NCI-H82 treated with DMSO at 0.1 percent for 48 hours (cell line): Measurements from ENCODE around the gene NFE2L2.
A peak's percentile ranks its signal among the peaks of the same experiment; 100 is the strongest.
"Not testable (repeated sequence)": the region's sequence is repeated elsewhere in the genome, so short reads cannot be mapped to it uniquely, and the experiment has no call there.

Experiments
- DNase-seq: peaks from one replicate; lab custom pipeline; 2025; ENCODE audit not compliant: unreplicated experiment; lab: John Stamatoyannopoulos, UW

Gene NFE2L2

DNA sequence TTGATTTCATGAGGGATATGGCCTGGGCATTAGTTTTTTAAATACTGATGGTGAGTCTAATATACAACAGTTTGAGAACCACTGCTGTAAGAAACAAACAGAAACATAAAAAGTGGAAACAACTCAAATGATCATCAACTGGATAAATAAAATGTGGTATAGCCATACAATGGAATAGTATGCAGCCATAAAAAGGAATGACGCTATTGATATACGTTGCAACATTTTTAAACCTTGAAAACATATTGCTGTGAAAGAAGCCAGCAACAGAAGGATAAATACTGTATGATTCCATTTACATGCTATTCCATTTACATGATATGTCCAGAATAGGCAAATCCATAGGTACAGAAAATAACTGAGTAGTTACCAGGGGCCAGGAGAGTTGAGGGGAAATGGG, 6.5 kb downstream of the NFE2L2 start:
- DNase-seq = no peak

DNA sequence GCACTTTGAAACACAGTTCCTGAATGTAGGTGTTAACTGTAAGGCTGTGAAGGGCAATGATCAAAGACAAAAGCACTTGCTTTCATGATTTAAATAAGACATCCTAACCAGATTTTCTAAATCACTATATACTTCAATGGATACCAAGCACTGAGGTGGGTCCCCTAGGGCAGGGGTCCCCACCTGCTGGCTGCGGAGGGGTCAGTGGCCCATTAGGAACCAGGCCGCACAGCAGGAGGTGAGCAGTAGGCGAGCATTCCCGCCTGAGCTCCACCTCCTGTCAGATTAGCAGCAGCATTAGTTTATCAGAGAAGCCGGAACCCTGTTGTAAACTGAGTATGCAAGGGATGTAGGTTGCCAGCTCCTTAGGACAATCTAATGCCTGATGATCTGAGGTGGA, 7.1 kb downstream of the NFE2L2 start:
- no peak for DNase-seq

DNA sequence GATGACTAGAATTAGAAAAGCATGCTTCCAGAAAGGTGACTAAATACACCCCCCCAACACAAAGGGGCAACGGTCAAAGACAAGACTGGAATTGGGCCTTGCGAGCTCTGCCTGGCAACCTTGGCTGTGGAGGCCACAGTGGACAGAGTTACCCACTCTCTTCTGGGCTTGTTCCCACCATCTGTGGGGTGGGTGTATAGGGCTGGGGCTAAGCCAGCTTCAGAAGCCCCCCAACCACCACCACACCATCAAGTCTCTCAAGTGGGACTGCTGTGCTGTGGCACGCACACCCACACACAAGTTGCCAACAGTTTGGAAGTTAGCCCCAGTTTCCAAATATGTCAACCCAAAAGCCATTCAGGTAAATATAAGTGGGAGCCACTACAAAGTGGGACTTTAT, 7.8 kb downstream of the NFE2L2 start:
- DNase-seq = no peak

DNA sequence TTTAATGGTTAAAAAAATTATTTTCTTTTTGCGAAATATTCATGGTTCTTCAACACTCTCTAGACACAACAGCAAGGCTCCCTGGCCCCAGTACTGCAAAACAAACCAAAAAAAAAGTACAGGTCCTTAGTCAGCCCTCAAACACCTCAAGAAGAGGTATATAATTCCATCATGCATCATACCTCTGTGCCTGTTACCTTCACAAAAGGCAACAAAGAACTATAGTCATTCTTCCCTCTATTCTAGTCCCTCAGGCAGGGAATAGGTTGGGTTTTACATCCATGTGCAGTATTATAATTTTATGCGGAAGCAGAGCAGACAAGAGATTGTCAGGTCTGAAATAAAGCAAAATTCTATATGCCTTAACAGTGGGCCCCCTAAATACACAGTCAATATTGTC, 8.5 kb downstream of the NFE2L2 start:
- DNase-seq = no peak

DNA sequence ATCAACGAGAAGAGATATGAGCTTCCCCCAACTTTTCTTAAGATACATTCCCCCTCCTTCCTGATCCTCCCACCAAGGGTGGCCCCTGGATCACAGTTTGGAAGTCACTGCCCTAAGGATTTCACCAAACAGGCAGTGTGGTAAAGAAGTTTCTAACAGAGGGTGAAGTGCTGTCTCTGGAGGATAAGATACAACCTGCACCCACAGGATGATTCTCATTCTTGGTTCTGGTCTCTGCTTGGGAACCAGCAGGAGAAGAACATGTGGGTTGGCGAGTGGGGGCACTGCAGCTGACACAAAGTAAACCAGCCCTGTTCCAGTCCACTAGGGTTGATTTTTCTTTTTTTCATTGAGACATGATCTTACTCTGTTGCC, 9.3 kb downstream of the NFE2L2 start:
- DNase-seq = no peak

DNA sequence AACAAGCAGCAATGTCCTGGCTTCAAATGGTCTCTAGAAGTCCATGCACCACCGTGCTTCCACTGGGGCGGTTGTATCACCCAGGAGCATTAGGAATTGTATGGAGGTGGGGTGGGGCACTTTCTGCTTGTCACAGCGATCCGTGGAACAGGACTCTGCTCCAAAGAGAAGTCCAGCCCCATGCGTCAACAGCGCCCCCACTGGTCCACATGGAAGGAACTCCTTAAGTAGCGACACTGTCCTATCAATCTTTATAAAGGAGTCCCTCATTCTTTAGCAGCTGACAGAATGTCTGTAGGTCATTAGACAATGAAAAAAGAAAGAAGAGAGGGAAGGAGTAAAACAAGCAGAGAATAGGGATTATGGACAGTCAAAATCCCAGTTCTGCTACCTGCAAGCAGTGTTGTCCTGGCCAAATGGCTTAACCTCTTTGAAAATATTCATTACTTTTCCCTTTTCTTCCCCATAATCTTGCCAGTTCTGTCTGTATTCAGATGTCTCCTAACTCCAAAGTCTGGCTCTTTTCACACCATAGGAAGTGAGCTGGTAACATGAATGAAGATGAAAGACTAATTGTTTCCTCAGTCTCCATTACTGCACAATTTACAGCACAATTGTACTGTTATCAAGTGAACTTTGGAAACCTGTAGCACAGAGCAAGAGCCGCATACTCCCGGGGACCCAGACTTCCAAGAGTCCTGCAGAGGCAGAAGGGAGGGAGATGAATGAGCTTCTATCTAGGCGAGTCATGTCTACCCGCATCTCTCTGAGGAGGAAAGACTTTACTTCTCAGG, 9.9 kb downstream of the NFE2L2 start:
- DNase-seq = peak; percentile 9

DNA sequence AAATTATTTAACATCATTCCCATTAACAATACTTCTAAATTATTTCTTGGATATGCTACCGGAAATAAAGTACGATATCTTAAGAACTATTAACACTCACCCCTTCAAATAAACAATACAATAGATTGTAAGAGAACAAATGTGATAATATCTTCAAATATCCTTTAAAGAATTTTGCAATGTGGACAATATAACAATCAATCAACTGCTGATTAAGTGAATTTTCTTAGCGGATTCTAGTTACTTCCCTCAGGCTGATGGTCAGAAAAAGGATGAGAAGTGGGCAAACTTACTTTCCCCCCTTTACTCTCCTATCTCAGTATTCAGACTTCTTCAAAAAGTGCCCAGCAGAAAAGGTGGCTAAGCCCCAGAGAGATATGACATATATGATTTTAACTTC, 10.8 kb downstream of the NFE2L2 start:
- no peak for DNase-seq

DNA sequence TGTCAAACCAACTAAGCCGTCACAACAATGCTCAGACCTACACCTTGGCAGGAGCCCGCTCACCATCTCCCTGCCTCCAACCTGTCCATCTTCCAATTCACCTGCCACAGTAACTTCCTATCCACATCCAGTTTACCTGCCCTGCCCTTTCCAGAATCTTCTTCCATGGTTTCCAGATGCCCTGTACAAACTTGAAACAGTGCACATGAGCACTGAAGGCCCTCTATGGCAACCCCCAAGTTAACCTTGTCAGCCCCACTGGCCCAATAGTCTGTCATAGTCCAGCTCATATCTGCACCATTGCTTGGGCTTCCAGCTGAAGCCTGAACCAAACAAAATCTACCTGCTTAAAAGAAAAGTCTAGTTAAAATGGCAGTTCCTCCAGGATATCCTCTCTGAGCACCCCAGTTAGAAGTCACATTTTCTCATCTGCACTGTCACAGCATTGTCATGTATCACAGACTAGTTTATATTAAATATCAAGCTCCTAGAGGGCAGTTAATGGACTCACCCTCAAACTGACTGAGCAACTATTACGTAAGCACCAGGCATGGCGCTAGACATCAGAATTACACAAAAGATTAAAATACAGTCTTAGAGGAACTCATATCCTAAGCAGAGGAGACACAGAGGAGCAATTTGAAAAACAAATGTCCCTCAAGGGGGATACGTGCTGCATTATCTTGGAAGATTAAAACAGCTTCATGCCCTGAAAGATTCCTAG, 11.6 kb downstream of the NFE2L2 start:
- no peak for DNase-seq

DNA sequence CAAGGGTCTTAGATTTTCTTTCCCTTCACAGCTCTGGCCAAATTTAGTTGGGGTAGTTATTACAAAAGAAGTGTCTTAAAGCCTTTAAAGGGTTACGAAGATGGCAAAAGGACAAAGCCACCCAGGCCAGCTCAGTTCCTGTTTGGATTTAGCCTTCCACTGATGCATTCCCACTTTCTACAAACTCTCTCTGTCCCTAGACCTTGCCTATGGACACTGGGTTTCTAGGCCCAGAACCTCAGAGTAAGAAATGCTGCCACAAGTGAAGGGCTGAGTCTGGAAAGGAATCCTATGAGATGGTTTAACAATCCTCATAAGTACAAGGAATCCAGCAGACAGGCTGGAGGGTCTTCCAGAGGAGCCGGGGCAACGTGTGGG, 13.4 kb downstream of the NFE2L2 start:
- no peak for DNase-seq

DNA sequence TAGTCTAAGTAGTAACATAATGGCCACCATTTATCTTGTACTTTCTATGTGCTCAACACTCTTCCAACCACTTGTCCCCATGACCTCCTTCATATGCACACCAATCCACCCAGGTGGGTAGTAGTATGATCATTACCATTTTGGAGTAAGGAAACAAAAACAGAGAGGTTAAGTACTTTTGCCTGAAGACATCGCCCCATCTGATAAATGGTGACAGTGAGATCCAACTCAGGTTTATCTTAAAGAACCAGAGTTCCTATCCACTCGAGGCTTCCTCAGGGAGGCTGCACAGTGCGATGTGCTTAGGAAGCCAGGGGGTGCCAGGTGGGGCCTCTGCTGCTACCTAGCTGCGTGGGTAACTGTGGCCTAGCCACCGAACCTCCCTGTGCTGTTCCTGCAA, 14.1 kb downstream of the NFE2L2 start:
- no peak for DNase-seq

DNA sequence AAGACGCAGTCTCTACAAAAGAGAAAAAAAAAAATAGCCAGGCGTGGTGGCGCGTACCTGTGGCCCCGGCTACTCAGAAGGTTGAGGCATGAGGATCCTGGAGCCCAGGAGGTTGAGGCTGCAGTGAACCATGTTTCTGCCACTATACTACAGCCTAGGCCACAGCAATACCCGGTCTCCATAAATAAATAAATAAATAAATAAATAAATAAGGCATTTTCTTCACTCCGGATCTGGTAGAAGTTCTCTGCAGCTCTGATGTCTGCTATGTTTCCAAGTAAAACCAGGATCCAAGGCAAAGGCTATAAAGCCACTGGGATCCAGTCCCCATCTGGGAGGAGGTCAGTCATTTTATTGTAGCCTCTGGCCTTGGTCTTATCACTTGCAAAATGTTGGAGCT, 15.5 kb downstream of the NFE2L2 start:
- DNase-seq = no peak

DNA sequence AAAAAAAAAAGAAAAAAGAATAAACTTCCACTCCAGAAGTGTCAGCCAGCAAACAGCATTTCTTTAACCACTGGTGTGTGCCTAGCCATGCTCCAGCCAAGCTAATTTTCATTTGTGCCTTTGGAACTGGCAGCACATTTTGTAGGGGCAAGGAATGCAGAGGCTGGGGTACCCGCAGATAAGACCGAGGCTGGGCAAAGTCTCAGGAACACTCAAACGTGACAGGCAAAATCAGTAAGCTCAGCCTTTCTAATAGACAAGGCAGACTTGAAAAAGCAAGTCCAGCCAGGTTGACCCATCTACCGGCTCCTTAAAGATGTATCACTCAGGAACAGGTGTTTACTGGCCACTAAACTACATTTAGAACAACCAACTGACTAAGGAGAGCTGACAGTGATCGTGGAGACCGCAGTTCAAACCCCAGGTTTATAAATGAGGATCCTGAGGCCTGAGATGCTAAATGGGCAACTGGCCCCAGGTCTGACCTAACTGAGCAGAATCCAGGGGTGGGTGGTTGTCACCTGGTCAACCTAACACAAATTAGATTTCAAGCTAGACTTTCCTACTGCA, 16.7 kb downstream of the NFE2L2 start:
- no peak for DNase-seq

DNA sequence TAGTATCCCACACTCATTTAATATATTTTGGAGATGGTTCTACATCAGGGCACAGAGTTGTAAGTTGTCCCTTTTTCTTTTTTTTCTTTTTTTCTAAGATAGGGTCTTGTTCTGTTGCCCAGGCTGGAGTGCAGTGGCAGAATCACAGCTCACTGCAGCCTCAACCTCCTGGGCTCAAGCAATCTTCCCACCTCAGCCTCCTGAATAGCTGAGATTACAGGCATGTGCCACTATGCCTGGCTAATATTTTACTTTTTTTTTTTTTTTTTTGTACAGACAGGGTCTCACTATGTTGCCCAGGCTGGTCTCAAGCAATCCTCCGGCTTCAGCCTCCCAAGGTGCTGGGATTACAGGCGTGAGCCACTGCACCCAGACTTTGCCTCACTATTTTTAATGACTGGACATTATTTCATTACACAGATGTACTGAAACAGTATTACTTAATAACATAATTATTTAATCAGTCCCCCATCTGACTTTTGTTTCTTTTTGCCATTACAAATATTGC, 17.9 kb downstream of the NFE2L2 start:
- not testable (repeated sequence) for DNase-seq

DNA sequence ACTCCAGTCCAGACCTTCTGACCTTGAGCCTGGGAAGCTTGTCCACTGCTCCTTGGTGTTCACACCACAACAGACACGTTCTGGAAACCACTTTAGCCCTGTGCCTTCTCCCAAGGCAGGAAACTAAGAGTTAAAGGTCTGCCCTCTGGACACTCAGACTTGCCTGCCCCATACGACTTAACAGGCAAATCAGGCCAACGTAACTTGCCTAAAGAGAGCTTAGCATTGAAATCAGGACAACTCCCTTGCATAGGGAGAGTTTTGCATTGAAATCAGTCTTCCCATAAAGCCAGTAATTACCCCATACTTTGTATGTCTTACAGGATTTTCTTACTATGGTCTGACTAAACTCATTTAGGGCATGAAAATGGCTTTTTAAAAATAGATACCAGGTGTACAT, 18.5 kb downstream of the NFE2L2 start:
- DNase-seq = no peak

DNA sequence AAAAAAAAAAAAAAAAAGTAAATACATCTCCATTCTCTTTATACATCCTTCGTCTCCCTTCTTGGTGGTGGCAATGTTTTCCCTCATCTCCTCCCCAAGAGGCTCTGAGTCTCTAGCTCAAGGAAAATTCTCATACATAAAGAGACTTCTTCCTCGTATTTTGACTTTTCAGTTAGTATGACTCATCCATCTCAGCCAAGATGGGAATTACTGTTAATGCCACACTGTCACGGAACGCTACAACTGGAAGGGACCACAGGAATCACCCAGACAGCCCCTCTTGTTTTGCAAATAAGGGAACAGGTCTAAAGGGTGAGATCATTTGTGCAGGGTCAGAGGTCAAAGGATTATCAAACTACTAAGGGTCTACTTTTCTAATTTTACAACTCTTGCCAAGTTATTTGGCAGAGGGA, 19.5 kb downstream of the NFE2L2 start:
- DNase-seq = no peak

DNA sequence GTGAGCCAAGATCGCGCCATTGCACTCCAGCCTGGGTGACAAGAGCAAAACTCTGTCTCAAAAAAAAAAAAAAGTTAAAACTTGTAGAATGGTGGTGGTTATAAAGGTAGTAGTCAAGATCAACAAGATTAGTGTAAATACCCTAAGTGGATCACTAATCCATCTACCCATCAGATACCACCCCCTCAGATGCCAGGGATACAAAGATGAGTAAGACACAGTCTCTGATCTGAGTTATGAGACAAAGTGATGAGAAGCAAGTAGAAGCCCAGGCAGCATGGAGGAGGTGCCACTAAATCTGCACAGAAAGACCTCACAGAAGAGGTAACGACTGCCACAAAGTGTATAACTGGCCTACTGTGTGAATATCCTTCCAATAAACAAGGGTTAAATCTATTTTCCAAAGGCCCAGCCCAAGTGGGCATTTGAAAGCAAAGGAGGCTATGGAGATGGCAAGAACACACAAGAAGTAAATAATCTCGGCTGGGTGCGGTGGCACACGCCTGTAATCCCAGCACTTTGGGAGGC, 20.2 kb downstream of the NFE2L2 start:
- no peak for DNase-seq

DNA sequence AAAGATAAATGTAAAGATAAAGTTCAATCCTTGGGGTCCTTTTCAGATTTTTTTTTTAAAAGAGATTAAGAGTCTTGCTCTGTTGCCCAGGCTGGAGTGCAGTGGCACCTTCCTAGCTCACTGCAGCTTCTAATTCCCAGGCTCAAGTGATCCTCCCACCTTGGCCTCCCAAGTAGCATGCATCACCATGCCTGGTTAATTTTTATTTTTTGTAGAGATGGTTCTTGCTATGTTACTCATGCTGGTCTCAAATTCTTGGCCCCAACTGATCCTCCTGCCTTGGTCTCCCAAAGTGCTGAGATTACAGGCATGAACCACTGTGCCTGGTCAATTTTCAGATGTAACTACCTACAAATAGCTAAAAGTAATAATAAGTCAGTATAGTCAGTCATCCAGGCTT, 21.1 kb downstream of the NFE2L2 start:
- DNase-seq = no peak

DNA sequence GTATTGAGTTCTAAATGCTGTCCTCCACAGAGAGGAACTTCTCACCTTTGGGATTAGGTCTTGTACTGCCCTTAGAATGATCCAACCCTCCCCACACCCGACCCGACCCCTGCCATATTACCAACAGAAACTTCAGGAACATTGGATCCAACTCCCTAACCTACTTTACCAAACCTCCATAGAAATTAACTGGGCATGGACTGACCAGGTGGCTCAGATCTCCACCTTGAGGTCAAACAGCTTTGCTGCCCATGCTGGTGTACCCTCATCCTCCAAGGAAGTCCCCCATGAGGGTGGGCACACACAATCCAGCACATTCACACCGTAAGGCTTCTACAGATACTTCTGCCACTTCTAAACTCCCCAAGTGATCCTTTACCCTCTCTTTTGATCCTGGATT, 21.5 kb downstream of the NFE2L2 start:
- DNase-seq = no peak

DNA sequence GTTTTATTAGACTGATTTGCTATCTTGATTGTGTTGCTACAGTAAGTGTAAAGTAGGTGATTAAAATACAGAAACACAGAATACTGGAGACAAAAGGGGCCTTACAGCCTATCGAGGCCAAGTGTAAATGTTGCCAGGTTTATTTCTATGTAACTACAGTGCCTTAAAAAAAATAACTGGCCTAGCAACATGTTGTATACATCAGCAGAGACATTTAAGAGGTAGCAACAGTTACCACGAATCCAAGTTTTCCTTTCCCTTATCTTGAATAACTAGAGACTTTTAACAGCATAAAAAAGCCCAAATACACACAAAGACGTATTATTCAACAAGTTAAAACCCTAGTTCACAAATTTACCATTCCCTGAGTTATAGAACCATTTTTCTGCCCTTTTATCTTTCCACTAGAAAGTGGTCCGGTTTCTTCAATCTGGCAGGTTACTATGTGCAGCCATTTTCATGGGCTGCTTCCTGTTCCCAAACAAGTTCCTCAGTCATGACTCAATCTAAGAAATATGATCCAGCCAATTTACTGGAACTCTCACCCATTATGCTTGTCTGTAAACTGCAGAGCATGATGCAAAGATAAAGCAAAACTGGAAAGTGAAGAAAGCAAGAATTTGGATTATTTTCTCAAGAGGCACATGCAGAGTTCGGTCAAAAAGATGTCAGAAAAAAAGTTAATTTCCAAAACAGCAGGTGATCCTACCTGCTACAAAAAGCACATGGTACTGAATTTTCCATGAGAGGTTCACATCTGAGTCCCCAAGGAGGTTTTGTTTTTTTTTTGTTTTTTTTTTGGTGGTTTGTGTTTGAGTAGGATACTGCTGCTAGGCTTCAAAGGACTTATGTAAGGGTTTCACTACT, 22.2 kb downstream of the NFE2L2 start:
- DNase-seq = no peak

DNA sequence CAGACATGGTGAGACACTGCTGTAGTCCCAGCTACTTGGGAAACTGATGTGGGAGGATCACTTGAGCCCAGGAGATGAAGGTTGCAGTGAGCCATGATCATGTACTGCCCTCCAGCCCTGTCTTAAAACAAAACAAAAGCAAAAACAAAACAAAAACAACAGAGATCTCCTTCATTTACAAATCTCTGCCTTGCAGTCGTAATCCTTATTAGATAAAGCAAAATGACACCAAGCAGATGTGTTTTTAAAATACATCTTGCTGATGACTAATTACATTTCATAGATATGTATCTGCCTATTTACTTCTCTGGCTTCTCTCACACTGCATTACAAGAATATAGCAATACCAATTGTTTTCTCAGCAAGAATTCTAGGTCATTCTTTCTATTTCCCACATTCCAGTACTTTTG, 22.8 kb downstream of the NFE2L2 start:
- no peak for DNase-seq
